Measurements from ENCODE around the gene EXOC4.
A peak's percentile ranks its signal among the peaks of the same experiment; 100 is the strongest.

The EXOC4 gene

GRCh38 chr7:133428876-133429275 is 176.0 kb downstream of the EXOC4 start:
- no peak for DNase-seq (ENCODE audit: low spot score)

- no peak for DNase-seq (ENCODE audit: low spot score)
Observed at GRCh38 chr7:133429371-133429770, 176.5 kb downstream of the EXOC4 start.

DNA sequence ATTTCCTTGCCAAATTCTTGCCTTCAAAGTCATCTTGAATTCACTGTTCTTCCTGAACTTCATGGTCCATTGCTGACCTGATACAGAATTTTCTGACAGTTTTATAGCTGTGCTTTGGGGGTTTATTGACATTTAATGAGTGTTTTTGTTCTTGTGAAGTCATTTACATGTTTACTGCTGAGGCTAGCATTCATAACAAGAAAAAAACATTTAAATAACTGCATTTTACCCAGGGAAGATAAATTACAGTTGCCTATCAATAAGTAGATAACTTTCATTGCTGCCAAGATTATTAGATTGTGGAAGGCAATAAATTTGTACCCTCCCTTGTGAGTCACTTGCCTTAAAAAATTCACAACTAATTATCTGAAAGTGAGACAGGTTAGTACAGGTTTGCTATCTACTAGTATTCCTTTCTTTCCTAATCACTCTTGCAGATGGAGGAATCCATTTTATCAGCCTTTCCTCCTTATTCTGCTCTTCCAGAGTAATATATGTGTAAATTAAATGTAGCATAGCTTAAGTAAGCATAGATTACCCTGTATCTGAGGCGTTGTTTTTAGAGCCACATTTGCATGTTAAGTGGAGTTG is 178.4 kb downstream of the EXOC4 start:
- DNase-seq (ENCODE audit: low spot score), result no peak

DNA sequence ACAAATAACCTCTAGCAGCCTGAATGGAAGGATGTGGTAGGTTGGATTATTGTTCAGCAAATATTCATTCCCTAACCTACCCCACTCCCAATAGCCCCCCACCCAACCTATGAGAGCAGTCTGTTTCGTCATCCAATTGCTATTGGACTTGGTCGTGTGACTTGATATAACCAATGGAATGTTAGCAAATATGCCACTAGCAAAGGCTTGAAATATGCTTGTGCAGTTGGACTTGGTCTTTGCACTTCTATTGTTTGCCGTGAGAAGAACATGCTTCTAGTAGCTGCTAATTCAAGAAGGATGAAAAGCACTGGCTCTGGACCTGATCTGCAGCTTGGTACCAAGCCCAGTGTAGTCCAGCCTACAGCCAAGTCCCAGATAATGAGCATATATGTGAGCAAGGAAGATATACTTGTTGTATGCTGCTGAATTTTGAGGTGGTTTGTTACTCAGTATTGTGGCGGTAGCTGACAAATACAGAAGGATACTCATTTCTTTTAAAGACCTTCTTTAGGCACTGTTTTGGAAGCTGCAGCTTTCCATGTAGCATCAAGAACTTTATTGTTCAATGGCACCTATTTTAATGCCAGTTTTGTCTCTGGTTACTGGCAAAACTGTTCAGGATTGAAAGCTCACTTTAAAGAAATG is 180.4 kb downstream of the EXOC4 start:
- DNase-seq (ENCODE audit: low spot score), result no peak

DNA sequence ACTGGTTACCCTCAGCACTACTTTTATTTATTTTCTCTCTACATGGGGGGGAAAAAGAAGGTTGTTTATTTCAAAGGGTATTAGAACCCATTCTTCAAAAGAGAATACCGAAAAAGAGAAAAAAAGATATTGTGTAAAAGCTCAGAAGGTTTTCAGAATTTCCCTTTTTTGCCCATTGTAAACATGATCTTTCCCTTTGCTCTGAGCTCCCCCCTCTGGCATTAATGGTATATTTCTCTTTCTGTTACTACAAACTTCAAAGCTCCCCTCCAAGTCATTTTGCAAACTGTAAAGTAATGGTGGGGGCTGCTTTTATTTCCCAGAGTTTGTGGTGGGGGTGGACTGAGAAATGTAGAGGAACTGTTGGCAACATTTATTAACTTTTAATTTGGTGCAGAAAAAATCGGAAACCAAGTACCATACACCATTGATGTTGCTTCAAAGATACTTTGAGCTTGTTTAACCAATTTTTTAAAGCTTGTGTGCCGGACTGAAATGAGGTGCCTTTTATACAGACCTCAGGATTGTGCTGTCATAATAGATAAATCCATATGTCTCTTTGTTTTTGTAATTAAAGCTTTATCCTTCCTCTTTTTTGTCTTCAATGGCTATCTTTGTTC is 181.5 kb downstream of the EXOC4 start:
- peak; percentile 48 for DNase-seq (ENCODE audit: low spot score)

DNA sequence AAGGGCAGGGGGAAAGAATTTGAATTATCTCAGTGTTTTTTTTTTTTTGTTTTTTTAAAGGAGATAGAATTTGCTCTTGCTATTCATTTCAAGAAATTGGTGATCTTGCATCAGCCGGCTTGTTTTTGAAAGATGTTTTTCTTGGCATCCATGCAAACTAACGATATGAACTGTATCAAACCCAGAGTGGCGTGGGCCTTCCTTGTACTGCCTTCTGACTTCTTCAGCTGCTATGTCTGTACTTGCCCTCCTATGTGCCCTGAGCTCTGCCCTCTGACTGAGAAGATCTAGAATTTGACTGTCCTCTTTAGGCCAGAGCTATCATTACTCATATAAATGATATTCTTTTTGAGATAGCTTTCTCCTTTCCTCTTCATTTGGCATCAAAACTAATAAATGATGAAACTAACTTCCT is 183.1 kb downstream of the EXOC4 start:
- peak; percentile 62 for DNase-seq (ENCODE audit: low spot score)

- no peak for DNase-seq (ENCODE audit: low spot score)
Observed at GRCh38 chr7:133437544-133437943, 184.7 kb downstream of the EXOC4 start.

- DNase-seq (ENCODE audit: low spot score), result no peak
Observed at GRCh38 chr7:133442818-133443217, 189.9 kb downstream of the EXOC4 start.

- no peak for DNase-seq (ENCODE audit: low spot score)
Observed at GRCh38 chr7:133445617-133446016, 192.7 kb downstream of the EXOC4 start.

GRCh38 chr7:133448012-133448411 is 195.1 kb downstream of the EXOC4 start:
- DNase-seq (ENCODE audit: low spot score), result no peak

GRCh38 chr7:133452577-133452976 is 199.7 kb downstream of the EXOC4 start:
- DNase-seq (ENCODE audit: low spot score), result no peak

DNA sequence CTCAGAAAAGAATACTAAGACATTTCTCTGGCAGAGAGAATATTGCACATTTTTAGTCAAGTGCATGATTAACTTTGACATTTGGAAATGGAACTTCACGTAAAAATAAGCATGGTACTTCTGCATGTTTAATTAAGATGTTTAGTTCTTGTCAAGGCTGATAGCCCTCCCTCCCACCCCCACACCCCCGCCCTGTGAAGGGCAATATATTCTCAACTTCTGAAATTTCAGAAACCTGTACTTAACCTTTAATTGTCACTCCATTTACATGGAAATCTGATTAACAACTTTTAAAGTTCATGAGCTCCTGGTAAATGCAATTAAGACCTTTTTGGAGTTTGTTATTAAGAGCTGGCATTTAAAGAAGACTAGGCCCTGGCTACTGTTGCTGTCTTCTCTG is 205.8 kb downstream of the EXOC4 start:
- no peak for DNase-seq (ENCODE audit: low spot score)

GRCh38 chr7:133461421-133461820 is 208.5 kb downstream of the EXOC4 start:
- DNase-seq (ENCODE audit: low spot score), result no peak

DNA sequence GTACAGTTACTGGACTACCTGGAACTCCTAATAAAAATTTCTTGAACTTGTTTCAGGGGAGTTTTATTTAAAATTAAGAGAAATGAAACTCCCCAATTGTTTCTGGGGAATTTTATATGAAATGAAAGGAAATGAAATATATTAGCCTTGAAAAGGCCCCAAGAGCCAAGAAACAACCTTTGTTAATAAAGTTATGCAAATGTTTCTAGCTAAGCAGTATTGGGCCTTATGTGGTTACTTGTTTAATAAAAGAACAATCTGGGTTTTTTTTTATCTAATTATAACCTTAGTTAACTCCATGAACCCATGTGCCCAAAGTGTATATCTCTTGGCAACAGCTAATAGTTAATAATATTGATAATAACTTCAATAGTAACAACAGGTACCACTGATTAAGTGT is 222.8 kb downstream of the EXOC4 start:
- DNase-seq (ENCODE audit: low spot score), result no peak

DNA sequence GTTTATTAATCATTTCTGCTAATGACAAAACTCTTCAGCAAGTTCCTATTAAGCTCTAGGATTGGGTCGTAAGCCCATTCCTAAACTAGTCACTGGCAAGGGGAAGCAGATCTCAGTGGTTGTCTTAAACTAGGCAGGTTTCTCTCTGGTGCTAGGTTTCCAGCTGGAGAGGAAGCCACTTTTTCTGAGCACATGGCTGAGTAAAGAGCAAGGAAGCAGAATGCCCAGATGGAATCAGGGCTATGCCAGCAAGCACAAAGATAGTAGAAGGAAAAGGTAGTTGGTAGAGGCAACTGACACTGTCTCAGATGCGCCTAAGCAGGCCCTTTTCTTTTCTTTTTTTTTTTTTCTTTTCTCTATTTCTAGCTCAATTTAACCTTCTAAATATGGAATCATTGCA is 224.9 kb downstream of the EXOC4 start:
- DNase-seq (ENCODE audit: low spot score), result no peak

DNA sequence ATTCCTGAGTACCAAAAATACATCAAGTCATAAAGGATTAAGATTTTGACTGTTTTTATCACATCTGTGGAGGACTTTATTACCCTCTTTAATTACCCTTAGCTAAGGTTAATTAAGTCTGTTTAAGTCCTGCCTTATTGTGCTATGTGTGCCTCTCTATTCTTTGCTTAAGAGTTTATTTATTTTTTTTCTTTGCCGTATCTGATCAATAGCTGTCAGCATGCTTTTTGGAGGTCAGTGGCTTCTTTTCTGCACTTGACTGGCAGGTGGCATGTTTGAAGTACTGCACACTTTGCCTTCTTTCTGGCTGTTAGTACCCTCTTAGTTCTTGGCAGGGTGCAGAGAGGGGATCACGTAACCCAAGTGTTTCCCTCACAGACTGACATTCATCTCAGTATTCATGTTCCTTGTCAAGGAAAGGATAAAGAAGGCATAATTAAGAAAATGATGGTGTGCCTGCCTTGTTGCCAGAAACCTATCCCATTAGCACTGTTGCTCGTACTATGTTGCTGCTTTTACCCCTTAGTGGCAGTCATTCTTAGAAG is 225.8 kb downstream of the EXOC4 start:
- DNase-seq (ENCODE audit: low spot score), result no peak

GRCh38 chr7:133479456-133480065 is 226.7 kb downstream of the EXOC4 start:
- DNase-seq (ENCODE audit: low spot score), result no peak

DNA sequence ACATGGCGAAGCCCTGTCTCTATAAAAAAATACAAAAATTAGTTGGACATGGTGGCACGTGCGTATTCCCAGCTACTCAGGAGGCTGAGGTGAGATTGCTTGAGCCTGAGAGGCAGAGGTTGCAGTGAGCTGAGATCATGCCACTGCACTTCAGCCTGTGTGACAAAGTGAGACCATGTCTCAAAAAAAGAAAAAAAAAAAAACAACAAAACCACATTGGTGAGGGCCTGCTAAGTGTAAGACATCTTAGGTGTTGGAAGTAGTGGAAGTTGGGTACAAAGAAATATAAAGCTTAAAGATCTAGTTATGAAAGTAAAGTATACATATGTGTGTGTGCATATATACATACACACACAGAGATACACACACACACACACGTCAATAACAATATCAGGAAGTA is 228.0 kb downstream of the EXOC4 start:
- DNase-seq (ENCODE audit: low spot score), result no peak

- peak; percentile 63 for DNase-seq (ENCODE audit: low spot score)
Observed at GRCh38 chr7:133481676-133482075, 228.8 kb downstream of the EXOC4 start.

- no peak for DNase-seq (ENCODE audit: low spot score)
Observed at GRCh38 chr7:133482599-133482998, 229.7 kb downstream of the EXOC4 start.

DNA sequence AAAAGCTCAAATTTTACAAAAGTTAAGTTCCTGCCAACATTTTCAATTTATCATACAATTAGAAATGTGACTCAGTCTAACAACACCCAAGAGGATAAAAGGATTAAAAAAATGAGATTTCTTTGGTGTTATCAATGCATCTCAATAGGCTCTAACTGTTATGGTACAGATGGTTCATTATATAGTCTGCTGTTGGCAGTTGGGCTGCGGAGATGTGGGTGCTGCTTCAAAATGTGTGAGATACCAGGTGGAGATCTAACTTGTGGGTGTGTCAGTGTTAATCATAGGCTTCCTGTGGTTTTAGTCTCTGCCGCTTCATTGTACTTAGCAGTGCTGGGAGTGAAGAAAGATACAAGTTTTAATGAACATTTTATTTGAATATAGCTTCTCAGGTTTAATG is 231.2 kb downstream of the EXOC4 start:
- no peak for DNase-seq (ENCODE audit: low spot score)

DNA sequence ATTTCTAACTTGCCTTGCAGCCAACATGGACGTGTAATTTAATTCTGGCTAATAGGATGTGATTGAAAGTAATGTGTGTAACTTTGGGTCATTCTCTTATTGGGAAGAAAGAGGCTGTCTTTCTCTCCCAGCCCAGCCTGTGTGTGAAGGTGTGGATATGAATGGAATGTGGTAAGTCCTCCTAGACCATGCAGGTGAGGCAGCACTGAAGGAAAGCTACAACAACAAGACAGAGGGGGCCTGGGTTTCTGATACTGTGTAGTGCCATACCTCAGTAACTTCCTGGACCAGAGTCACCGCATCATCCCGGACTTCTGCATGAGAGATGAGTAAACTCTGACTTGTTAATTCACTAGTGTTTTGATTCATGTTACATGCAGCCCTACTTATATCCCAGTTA is 237.0 kb downstream of the EXOC4 start:
- DNase-seq (ENCODE audit: low spot score), result no peak

- no peak for DNase-seq (ENCODE audit: low spot score)
Observed at GRCh38 chr7:133491201-133491691, 238.4 kb downstream of the EXOC4 start.
